ENCODE data around the gene TANC1.

TANC1 gene

DNA sequence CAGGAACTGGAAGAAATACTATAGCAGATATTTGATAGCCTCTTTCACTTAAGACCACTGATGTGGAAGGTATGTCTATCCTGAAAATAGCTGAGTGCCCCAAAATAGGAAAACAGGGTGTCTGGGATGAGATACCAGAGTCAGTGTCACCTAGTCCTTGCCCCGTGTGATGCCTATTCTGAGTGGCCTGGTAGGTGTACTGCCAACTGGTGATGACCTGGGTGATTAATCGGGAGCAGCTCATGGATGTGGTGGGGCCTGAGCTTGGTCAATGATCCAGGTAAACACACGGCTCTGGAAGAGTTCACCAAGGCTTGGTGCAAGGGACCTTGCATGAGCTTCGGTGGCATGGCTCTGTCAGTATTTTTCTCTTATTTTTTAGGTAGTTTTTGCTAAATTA lies 95.2 kb downstream of the TANC1 start:
- DNase-seq (ENCODE audit: low read depth): no peak

DNA sequence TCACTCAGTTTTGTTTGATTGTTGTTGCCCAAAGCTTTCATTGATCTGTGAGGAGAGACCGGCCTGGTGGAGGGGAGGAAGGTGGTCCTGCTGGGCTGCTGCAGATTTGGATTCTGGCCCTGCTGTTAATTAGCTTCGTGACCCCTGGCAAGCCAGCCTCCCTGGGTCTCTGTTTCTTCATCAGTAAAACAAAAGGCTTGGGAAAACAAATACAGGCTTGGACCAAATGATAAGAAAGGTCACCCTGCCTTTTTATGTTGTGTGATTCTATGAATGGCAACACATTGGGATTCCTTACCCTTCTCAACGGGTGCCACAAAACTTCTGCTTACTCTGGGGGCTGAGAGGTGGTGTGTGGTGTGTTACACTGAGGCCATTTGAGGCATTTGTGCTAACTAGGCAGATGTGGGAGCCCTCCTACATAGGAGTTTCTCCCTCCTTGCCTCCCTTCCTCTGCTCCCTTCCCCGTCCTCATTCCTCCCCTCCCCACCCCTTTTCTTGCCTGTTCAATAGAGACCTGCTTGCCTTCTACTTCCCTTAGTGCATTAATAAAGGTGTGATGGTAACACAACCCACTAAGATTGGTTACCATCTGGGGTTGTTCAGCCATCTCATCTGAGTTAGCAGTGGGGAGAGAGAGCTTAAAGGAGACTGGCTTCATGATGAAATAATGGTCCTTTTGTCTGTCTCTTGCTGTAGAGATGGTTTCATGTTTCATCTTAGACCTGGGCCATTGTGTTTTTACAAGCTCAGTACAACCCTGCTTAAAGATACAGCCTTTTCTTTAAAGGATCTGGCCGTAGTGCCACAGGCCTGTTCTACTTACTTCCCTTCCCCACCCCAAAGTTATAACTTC lies 96.2 kb downstream of the TANC1 start:
- DNase-seq (ENCODE audit: low read depth): no peak

DNA sequence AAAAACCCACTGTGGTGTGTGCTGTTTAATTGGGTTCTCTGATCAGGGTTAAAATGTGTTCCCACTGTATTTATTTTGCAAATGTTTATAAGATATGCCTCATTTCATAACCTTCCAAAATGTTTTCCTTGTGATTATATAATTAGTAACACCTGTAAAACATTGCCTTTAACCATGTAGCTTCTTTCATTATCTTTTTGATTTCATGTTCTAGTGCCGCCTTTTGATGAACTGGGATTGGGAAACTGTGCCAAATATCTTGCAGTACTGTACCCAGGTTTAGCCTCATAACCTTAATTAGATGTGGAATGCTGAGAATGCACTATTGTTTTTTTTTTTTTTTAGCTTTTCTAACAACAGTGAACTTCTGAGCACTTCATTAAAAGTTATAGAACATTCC lies 96.9 kb downstream of the TANC1 start:
- DNase-seq (ENCODE audit: low read depth): no peak

DNA sequence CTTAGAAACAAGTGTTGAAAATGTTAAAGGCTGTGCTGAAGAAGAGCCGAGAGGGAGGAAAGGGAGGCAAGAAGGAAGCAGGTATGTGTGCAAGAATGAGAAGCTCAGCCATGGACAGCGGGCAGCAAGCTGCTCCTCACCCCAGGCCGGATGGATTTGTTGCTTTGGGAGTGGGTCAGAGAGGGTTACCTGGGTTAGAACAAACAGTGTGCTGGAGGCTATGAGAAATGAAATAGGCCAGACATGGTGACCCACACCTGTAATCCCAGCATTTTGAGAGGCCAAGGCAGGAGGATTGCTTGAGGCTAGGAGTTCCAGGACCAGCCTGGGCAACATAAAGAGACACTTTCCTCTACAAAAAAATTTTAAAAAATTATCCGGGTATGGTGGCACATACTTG lies 97.5 kb downstream of the TANC1 start:
- no peak for DNase-seq (ENCODE audit: low read depth)

DNA sequence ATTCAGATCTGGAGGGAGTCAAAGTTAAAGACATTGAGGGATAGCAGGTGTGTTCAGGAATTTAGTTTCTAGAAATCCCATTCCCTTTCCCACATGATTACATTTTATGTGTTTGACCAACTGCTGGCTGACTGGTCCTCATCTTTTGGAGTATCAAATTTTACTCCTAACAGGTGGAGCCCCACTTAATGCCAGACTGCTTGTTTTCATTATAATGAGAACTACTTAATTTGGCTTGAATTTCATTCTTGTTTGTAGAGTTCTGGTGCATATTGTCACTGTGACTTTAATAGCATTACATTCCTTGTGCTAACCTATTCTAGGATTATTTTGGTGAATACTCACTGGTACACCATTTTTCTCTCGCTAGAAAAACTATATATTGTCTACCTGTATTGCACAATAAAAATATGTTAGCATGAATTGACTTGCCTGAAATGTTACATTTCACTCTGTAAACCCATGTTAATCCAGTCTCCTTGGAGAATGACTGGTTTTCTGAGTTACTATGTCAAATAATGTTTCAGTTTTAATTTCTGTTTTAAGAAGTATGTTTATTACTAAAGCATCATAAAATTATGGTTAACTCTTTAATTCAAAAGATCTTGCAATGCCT lies 98.2 kb downstream of the TANC1 start:
- DNase-seq (ENCODE audit: low read depth): no peak

DNA sequence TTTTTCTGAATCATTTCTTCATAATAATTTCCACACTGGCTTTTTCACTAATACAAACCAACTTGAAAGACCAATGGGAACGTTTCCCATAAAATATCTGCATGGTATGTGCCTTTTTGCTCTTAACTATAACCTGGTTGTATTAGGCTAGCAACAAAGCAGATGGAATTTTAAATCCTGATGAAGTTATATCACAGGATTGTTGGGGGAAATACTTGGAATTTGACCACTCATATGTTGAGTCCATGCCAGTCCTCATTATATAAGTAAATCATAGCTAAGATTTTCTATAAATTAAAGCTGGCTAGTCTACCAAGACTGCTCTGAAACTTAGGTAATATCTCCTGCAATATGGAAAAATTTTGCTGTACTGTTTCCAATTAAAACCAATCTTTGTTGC lies 99.5 kb downstream of the TANC1 start:
- DNase-seq (ENCODE audit: low read depth): no peak

DNA sequence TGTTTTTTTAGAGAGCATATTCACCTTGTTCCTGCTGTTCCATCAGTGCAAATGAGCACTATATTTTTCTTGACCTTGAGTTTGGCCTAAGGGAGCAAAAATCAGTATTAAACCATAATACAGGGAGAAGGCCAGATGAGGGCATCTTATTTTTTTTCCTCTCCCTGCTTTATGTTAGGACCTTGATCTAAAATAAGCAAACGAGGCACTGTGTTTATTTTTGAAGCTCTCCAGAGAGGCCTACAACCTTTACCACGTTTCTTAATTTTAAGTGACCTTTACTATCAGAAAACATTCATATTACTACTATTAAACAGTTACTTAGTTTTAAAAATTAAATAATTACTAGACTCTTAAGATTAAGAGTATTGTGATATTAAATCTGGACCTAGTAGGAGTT lies 100.8 kb downstream of the TANC1 start:
- no peak for DNase-seq (ENCODE audit: low read depth)

DNA sequence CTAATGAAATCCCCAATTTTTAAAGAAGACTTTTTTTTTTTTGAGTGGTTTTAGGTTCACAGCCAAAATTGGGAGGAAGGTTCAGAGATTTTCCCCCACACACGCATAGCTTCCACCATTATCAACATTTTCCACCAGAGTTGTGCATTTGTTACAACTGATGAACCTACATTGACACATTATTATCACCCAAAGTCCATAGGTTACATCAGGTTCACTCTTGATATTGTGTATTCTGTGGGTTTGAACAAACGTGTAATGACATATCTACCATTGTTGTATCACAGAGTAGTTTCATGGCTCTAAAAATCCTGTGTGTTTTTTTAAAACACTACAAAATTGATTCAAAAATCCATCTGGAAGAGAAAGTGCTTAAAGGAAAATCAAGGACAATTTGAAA lies 101.8 kb downstream of the TANC1 start:
- DNase-seq (ENCODE audit: low read depth): no peak

DNA sequence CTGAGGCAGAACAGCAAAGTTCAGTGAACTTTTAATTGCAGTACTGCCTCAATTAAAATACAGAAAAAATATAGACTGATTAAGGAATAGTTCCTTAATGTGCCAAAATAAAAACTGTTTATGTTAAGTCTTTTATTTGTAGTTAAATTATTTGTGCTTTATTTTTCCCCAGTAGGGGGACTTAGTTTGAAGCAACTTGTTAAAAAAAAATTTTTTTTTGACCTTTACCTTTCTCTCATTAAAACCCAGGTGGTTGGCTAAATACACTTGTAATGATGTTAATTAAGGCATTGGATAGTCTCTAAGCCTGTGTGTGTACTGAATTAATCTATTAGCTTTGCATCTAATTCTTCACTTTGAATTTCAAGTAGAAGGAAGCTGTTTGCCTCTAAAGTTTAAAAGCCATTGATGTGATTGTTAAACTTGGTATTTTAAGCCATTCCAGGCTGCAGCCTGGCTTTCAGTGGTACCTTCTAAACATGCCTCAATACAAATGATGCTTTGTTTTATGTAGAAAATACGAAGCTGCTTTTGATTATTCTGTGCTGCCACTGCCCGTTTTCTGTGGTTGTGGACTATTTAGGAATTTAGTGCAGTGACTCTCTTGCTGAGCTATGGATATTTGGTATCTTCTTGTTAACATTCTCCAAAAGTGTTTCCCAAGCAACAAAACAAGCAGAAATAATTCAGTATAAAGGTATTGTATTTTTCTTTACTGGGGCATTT lies 102.9 kb downstream of the TANC1 start:
- DNase-seq (ENCODE audit: low read depth): no peak

DNA sequence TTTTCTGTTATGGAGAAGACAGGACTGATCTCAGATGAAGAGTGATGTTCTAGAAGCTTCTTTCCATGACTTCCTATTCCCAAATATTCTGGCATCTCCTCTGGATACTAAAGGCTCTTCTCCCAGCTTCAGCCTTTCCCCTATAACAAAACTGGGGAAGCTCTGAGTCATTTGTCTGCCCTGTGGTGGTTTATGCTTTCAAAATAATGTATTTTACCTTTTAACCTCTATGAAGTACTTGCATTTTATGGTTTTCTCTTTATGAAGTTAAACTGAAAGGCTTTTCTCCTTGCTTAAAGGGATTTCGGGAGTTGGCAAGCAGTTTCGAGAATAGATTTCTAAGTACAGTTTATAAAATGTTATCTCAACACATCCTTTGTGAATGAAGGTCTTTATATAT lies 104.4 kb downstream of the TANC1 start:
- no peak for DNase-seq (ENCODE audit: low read depth)

DNA sequence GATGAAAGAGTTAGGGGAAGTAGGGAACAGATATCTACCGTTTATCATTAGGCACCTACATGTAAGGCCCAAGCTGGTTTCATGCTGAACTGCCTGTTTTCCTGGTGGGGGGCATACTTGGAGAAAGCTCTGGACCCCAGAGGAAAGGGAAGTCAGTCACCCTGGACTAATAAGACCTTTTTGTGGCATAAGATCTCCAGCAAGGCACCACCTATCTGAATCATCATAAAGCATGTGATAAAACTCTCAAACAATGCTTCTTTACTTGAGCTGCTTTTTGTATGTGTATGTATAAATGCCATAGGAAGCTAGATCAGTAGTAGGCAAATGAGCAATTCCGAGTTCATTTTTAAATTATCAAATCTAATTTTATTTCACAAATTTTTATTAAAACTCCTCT lies 104.8 kb downstream of the TANC1 start:
- DNase-seq (ENCODE audit: low read depth): no peak

DNA sequence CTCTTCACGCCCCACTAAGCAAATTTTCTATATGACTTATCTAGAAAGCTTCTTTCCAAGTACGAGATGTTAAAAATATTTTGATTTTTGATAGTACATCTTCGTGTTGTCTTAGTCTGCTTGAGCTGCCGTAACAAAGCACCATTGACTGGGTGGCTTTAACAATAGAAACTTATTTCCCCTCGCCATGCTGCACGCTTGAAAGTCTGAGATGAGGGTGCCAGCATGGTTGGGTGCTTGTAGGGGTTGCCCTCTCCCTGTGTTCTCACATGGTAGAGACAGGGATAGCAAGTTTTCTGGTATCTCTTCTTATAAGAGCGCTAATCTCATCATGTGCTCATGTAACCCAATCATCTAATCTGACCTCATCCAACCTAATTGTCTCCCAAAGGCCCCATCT lies 106.2 kb downstream of the TANC1 start:
- DNase-seq (ENCODE audit: low read depth): no peak

DNA sequence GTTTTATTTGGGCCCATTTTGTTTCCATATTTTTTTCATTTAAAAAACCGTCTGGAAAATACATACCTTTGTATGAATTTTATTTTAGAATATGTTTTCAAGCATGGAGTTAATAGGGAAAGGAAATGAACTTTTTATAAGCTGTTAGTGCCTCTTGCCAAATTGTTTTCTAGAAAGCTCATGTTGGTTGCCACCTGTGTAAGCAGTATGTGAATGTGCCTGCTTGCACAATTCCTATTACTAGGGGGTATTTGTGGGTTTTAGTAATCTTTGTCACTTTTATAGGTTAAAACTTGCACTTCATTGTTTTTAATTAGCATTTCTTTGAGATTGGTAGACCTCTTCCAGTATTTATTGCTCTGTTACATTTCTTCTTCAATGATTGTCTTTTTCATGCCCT lies 107.3 kb downstream of the TANC1 start:
- no peak for DNase-seq (ENCODE audit: low read depth)

DNA sequence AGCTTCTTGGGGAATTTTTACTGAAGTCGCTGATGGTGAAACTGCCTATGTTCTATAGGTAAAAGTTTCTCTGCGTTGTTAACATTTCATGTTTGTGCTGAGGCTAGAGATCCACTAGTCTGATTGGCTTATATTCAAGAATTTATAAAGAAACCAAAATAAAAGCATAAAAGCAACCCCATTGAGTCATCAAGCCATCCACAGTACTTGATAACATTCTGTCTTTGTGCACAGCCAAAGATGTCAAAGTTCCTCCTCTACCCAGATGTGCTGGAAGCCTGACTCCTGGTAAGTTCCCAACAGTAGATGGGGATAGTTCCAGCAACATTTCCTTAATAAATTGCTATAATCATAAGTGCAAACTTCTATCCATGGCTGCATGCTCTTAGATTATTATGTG lies 107.8 kb downstream of the TANC1 start:
- DNase-seq (ENCODE audit: low read depth): no peak

DNA sequence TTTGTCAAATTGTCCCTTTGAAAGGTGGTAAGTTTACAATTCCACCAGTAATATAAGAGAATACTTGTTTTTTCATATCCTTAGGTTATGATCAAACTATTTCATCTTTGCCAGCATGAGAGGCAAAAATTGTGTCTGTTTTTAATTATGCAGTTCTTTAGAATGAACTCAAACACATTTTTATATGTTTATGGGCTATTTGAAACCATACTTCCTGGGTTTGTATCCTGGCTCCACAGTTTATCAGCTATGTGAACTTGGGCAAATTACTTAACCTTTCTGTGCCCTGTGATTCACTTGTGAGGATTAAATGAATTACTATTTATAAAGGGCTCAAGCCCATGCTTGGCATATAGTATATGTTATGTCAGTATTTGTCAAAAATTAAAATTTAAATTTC lies 109.4 kb downstream of the TANC1 start:
- no peak for DNase-seq (ENCODE audit: low read depth)

DNA sequence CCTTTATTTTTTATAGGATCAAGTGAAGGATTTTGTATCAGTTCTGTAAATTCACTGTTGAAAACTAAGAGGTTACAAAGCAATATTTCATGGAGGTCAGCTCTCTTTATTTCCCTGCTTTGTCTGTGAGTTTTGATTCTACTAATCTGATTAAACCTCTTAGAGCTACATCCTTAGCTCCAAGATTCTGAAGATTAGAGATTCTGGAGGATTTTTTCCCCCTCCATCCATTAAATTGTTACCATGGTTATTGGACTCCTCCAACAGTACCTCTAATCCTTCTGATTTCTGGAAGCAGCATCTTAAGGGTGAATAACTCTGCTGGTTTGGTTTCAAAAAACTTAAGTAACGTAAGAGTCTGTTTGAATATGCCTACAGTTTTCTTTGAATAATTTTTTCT lies 110.0 kb downstream of the TANC1 start:
- DNase-seq (ENCODE audit: low read depth): no peak

DNA sequence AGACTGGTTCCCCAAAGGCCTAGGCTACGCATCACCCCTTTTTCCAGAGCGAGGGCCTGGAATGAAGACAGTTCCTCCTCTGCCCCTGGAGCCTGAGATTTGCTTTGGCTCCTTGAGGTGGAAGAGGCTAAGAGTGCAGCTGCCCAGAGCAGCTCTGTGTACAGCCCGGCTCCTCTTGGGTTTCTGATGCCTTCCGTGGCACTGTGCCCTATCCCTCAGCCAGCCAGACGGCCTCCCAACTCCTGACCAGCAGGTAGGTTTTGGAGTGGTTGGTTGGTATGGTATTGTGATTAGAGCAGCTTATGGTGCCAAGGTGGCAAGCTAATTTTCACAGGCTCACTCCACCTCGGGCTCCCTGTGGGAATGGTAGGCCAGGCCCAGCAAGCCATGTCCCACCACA lies 112.2 kb downstream of the TANC1 start:
- DNase-seq (ENCODE audit: low read depth): no peak

DNA sequence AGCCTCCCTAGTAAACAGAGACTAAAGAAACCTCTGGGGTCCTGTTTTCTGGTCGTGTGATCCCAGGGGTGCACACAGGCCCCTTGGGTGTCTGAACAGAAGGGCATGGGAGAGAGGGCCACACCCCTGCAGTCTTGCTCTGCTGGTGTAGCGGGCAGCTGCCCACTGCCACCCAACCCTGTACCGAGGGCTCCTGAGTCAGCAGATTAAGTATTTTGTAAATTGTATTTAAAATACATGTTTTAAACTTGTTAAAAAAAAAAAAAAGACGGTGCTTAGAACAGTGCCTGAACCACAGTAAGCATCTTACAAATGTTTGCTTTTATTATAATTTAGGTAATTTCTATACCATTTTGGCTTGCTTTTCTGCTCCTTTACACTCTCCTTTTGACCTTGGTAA lies 113.7 kb downstream of the TANC1 start:
- no peak for DNase-seq (ENCODE audit: low read depth)

DNA sequence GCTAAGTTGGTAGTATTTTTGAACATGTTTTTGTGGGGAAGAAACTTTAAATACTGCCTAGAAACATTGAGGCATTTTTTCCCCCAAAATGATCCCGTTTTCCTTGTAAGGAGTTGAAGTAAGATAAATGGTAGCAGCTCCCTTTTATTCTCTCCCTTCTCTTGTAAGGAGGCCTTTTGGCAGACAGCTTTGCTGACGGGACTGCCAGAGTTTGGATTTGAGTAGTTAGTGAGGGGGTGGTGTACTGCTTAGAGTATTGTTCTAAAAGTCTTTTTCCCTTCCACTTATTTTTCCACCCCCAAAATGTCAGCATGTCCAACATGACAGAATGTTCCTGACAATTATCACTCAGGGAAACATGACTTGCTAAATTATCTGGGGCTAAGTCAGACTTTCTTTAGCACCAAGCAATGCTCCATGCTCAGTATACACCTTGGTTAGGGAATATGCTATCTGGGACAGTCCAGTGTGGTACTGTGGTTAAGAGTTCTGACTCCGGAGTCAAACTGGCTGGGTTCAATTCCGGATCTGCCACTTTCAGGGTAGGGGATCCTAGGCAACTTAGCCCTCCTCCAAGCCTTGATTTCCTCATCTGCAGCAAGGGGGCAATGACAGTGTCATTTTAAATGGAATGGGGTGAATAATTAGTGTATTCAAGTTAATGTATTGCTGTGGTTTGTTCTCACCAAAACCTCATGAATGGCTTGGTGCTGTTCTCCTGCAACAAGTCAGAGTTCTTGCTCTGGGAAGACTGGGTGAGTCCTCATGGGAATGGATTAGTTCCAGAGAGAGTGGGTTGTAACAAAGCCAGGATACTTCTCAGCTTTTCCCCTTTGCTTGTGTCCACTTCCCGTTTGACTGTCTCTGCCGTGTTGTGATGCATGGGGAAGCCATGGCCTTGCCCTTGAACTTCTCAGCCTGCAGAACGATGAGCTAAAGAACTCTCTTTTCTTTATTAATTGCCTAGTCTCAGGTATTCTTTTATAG lies 116.2 kb downstream of the TANC1 start:
- DNase-seq (ENCODE audit: low read depth): no peak

DNA sequence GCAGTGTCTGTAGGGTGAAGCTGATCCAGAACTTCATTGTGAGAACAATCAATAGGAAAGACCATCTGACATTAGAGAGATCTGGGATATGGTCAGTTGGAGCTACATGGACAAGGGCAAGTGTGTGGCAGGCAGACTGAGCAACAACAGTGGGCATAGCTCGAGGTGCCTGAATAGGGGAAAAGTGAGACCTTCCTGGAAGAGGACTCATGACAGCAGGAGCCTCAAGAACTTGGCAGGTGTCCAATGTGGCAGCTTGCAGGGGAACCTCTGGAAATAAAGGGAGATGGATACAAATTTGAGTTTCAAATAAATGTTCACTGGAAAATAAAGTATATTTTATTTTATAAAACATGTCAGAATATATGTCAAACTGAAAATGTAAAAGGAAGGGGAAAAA lies 117.9 kb downstream of the TANC1 start:
- no peak for DNase-seq (ENCODE audit: low read depth)

DNA sequence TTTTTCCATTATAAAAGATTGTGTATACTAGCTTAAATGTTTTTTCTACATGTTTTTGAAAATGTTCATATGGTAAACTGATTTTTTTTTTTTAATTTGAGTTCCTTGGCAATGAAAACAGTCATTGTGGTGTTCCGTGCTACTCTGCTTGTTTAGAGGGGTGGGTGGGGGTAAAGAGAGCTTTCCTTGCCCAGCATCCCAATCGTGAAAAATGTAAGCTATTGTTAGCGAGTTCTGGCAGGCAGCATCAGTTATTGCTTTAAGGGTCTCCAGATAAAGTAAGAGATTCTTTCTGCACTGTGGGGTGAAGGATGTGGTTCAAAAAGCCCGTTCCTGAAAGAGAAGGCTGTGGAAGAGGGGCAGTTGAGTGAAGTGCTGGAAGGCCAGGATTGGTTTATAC lies 118.4 kb downstream of the TANC1 start:
- no peak for DNase-seq (ENCODE audit: low read depth)

DNA sequence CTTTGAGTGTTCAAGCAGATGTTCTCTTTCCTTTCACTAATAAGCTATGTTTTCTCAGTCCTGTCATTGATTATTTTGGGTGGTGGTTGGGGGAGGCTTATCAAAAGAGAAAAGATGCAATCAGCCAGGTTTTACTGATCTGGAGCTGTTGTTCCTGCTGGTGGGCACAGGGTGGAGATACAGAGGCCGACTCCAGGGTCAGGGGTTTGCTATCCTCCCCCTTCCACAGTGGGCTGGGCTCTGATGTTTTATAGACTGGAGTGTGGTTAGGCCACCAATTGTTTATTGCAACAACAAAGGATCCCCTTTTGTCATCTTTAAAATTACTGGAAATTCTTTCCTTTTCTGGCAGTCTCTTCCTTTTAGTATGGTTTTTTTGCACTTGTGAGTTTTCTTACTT lies 120.5 kb downstream of the TANC1 start:
- DNase-seq (ENCODE audit: low read depth): no peak

All from T-helper 22 cell (primary cell).